Middle frontal gyrus (tissue), 1 donor: ENCODE results near the gene MIA3.
"Not testable (repeated sequence)": the region's sequence is repeated elsewhere in the genome, so short reads cannot be mapped to it uniquely, and the experiment has no call there.

Experiments used
- DNase-seq: peaks from one replicate; pipeline ENCODE4 v3.0.0-alpha.2; 2015; ENCODE audit warnings: low spot score; ENCODE audit errors: extremely low spot score

The MIA3 gene

DNA sequence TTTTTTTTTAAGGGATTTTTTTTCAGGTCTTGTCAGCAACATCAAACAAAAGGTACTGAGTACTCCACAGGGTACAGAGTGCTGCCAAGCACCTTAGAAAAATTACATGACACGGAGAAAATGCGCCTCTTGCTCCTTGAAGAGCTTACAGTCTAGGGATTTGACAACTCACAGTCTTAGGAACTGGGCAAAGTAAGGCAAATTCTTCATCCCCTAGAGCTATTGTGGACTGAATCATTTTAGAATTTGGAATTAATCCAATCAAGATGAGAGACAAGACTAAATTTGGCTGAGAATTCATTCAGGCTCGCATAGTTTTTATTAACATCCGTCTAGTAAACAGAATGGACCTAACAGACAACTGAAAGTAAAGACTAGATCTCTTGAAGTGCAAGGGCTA, 50.3 kb downstream of the MIA3 start:
- DNase-seq: not testable (repeated sequence)

DNA sequence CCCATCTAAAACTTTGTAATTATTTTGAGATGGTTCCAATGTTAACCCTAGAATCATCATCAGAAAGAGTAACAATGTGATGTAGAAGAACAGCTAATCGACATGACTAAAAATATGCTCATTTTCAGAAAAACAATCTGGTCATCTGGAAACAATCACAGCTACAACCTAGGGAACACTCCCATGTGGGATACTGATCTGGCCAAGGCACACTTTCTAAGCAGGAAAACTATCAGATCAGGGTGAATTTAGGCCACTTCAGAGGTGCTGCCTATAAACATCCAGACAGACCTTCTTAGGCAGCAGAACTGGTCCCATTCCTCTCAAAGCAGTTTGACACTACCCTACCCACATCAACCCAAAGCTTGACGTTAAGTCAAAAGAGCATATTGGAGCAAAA, 51.2 kb downstream of the MIA3 start:
- DNase-seq: not testable (repeated sequence)

DNA sequence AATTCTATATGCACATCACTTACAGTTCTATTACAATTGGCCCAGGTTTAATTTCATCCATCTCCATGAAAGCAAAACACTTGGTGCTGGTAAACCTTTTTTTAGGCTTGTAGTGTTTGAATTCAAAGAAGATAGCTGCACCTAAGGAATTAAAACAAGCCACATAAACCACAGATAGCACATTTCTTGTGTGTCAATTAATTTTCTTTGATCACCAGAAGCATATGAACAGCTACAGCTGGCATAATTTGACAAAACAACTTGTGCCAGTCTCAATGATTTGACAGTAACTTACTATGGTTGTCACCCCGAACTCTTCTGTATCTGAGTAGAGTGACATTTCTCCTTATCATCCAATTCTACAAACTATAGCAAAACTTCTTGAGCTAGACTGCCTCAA, 52.2 kb downstream of the MIA3 start:
- no peak for DNase-seq

DNA sequence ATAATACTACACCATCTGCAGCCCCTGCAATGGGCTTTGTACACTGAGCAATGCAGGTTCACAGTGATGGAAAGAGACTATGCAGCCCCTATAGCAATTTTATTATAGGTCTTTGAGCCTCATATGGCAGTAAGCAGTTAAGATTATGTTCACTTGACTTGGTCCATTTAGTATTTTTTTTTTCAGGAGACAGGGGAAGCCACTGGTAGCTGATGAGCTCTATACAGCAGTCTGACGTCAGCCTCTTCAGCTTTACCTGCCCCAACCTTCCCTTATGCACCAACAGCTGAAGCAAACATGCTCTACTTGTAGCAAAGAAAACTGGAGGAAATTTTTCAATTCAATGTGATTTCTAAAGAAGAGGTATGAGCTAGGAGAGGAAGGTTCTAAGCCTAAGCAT, 62.2 kb downstream of the MIA3 start:
- DNase-seq: no peak

DNA sequence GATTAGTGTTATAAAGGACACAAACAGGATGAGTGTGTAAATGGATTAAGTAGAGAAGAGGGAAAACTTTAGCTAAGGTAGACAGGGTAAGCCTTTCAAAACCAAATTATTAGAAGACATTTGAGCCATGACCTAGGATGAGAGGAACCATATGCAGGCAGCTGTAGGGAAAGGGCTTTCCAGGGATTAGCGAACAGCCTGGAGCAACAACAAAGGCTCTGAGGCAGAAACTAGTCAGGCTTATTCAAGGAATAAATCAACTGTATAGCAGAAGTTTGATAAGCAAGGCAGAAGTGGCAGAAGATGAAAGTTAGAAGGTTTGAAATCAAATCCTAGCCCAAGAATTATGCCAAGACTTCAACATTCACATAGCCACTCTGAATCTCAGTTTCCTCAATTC, 73.1 kb downstream of the MIA3 start:
- DNase-seq: no peak

DNA sequence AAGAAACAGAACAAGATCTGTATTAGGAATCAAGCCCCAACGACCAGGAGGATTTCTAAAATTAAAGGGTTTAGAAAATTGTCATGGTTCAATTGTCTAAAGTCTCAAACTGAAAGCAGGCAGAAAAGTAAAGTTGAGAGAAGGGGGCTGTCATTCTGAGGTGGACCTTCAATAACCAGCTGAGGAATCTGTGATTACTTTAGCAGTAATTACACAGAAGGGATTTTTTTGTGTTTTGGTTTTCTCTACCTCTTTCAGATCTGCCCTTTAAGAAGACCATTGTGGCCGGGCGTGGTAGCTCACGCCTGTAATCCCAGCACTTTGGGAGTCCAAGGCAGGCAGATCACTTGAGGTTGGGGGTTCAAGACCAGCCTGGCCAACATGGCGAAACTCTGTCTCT, 77.0 kb downstream of the MIA3 start:
- DNase-seq: no peak

DNA sequence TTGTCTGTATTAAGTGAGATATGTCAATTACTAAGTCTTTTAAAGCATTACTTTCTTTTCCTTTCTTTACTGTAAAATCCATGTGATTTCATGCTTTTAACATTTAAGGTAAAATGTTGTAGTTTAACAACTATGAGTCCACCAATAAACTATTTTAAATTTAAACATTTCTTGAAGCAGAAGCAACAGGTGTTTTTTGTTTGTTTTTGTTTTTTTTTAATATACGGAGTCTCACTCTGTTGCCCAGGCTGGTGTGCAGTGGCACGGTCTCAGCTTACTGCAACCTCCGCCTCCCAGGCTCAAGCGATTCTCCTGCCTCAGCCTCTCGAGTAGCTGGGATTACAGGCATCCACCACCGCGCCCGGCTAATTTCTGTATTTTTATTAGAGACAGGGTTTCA, 78.8 kb downstream of the MIA3 start:
- no peak for DNase-seq

DNA sequence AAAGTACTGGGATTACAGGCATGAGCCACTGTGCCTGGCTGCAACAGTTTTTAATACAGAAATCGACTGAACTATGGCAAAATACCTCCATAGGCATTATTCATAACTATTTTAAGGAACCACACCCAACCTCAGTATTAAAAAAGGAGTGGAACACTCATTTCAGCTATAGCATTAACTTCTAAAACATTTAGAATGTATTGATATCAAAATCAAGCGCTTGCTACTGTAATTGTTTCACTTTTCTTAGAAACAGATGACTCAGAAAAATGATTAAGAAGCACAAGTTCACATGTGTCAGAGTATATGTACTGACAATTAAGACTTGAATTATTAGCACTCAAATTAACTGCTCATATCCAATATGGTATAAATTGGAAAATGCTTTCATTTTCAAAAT, 79.3 kb downstream of the MIA3 start:
- no peak for DNase-seq

DNA sequence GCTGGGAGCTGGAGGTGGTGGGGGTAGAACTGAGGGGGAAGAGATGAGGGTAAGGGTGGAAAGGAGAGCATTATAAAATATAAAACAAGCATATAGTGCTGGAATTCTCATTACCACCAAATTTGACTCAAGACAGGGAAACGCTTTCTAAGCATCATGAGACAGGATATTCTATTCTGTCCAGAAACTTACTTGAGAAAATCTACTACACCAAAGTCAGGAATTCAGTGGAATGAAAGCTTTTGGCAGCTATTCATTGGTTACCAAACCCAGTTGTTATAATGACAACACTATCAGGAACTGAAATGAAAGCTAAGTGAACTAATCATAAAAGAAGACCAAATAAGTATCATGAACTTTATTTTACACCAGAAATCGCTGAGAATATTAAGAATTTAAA, 79.9 kb downstream of the MIA3 start:
- no peak for DNase-seq

DNA sequence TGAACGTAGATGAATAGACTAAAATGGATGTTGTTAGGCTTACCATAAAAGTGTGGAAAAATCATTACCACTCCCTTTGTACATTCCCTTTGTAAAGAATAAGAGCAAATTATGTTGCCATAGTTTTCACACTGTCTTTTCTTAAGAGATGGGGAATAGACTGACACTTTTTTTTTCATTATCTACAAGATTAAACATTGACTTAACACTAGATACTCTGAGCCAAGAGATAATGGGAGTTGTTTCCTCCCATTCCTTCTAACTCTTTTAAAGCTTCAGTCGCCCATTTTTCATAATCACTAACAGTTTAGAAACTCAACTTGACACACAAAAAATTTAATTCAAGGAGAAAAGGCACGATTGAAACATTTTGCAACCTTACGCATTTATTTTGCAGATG, 84.3 kb downstream of the MIA3 start:
- DNase-seq: no peak

DNA sequence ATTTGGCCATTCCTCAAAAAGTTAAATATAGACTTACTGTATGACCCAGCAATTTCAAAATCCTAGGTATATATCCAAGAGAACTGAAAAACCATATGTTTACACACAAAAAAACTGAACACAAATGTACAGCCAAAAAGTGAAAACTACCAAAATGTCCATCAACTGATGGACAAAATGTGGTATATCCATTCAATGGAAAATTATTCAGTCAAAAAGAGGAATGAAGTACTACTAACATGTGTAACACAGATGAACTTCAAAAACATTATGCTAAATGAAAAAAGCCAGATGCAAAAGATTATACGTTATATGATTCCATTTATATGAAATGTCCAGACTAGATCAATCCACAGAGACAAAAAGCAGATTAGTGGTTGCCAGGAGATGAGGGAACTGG, 86.4 kb downstream of the MIA3 start:
- DNase-seq: no peak

DNA sequence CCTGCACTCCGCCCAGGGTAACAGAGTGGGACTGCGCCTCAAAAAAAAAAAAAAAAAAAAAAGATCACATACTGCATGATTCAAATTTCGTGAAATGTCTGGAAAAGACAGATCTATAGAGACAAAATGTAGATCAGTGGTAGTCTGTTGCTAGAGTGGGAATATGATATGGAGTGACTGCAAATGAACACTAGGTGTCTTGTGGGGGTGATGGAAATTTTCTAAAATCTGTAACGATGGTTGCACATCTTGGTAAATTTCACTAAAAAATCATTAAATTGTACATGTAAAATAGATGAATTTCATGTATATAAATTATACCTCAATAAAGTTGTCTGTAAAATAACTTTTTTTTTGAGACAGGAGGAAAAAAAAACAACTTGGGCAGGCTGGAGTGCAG, 88.9 kb downstream of the MIA3 start:
- DNase-seq: no peak

DNA sequence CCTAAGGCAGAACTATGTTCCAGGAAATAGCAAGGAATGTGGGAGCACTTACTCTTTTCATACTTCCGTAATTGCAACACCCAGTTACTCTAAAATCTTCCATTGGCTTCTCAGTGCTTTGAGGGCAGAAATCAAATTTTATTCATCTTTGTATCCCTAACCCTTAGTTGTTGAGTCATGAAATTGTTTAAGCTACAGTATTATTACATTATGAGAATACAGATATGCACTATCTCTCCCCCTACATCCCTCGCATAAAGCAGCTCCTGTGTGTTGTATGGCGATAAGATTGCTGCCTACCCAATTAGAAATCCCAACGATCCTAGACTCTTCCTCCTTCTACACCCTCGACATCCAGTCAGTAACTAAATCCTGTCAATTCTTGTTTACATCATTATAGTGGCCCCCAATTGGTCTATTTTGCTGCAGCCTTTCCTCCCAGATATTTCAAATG, 91.8 kb downstream of the MIA3 start:
- no peak for DNase-seq

DNA sequence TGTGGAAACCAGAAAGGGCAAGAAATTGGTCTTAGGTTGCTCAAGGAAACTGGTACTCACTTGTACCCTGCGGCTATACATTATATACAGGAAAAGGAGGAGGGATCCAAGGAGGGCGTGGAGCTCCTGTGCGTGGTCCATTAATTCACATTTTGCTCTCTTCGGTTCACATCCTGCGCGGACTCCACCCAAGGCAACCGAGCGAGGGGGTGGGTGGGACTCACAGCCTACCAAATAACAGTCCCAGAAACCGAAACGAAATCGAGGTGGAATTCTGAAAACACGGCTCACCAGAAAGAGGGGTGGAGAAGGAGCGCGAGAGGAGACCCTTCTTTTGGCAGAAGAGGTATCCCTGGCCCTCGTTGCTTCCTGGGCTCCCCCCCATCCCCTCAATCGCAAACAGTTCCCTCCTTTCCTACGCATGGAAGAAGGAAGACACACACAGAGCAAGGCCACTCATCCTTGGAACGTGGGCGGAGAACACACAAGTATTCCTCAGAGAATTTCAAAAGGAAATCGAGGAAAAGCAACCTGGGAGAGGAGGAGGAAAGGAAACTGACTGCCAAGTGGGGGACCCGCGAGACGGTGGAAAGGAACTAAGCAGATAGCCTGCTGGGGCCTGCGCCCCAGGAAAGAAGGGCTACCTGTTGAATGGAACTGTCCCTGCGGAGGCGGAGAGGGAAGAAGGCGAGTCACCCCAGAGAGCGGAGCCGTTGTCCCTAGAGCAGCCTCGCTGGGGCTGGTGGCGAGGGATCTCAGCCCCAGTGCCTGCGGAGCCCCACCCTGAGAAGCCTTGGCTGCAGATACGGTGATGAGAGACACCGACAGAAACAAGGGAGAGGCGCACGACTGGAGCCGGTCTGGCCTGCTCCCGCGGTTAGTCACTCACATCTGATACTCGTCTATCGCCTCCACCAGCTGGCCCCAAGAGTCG, 93.7 kb downstream of the MIA3 start:
- no peak for DNase-seq

DNA sequence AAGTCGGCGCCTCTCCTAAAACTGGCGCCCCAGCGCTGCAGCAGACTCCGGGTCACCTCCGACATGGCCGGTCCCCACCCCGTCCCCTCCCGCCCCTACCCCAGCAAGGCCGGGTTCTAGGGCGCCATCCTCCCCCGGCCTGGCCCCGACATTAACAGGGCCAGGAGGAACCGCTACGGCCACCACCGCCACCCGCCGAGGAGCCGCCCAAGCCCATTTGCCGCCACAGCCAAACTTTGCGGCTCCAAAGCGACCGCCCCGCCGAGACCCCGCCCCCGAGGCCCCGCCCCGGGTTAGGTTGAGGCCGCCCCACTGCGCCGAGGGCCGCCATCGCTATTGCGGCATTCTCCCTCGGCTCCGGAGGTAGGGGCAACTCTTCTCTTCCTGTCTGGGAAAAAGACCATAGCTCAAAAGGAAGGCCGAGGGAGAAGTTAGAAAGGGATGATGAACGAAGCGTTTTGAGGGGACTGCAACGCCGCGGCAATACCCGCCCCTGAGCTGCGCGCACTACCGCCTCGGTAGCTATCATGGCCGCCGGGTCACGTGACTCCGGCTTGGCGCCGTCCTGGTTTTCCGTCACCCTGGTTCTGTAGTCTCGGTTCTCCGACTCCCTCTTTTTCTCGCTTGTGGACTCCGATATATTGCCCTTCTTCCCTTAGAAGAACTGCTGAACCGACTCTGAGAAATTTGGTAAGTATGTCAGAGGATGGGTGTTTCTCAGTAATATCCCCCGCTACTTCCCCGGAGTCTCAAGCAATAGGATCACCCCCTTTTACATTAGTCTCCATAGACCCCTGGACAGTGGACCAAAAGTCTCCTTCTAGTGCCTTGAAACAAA, 94.6 kb downstream of the MIA3 start, which contains the start of the genes AIDA and BROX:
AIDA (minus strand) TSS at position 239 of the 838 bp plus-strand sequence; CDS start at position 65, 174 bp downstream.
BROX (plus strand) TSS at position 312 of the 838 bp plus-strand sequence. CDS start 3,136 bp downstream, outside the sequence.
- peak; percentile 73 for DNase-seq

DNA sequence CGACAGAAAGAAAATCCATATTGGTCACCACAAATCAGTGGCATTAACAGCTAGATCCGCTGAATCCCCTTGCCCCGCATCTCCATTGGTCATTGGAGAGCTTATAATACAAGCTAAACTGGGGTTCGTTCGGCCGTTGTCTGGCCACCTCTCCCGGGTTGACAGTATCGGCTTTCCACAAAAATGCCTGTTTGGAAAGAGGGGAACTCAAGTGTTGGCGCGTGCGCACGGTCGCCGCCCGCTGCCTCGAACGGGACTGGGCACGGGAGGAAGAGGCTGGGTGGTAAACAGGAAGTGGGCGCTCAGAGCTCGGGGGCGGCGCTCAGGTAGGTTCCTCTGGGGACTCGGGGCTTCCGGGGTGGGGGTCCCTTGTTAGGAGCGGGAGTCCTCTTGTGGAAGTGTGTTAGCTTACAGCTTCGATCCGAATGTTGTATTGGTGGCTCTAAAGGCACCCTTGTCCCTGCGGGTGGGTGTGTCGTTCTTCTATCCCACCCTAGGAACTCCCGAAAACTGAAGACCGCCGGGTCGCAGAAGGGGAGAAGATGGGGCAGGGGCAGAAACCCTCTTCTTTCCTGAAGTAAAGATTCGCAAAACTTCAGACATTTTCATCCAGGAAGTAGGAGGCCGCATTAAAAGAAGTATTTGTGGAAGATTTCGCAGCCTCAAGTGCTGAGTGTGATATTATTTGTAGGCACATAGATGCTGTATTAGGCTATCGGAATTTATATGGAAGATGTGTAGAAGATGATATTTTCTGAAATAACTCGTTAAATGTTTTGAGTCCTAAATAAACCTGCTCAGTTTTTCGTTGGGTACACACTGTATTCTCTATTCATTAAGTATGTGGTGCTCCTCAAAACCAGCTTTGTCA, 95.4 kb downstream of the MIA3 start:
- peak; percentile 95 for DNase-seq

DNA sequence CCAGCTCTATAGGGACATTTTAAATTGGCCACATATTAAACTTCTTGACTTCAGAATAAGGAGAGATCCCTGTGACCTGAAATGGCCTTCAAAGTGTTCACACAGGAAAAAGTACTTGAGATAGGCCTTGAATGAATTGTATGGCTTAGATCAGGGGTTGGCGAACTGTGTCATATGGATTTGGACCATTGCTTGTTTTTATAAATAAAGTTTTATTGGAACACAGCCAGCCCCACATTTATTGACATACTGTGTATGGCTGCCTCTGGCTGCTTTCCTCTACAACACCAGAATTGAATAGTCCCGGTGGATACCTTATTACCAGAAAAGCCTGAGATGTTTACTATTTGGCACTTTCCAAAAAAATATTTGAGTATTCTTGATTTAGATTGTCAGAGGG, 98.5 kb downstream of the MIA3 start:
- no peak for DNase-seq
